ENCODE data around the gene FOSB.

- no peak for TF ChIP-seq POLR2A (IDR thresholded peaks at IDR 0.05)
- no peak for TF ChIP-seq CTCF (IDR thresholded peaks at IDR 0.05)
- TF ChIP-seq POLR2AphosphoS5 (IDR thresholded peaks at IDR 0.05): no peak
These were observed 47.4 kb upstream of the FOSB start for GRCh38 chr19:45420356-45420755.

All from prostate gland (tissue), 2 donors.